GM19468 (cell line): Measurements from ENCODE around the gene NPIPA5.
"Not testable (repeated sequence)": the region's sequence is repeated elsewhere in the genome, so short reads cannot be mapped to it uniquely, and the experiment has no call there.

Experiments
- ATAC-seq: cut with Tn5 transposase; IDR thresholded peaks from one replicate; pipeline ENCODE4 v1.9.1; 2021; ENCODE audit warnings: mild to moderate bottlenecking, moderate library complexity, moderate number of reproducible peaks; ENCODE audit not compliant: unreplicated experiment; ENCODE audit errors: extremely low read depth

The NPIPA5 gene

GRCh38 chr16:15395631-15396508 lies 17.8 kb upstream of the NPIPA5 start, which contains the start of gene MPV17L:
Gene MPV17L, plus strand, starts transcription at chr16:15395754. Its CDS starts 144 bp downstream, at chr16:15395898.
- not testable (repeated sequence) for ATAC-seq

- ATAC-seq = not testable (repeated sequence)
Observed at GRCh38 chr16:15393025-15393424, 14.9 kb upstream of the NPIPA5 start.

GRCh38 chr16:15389916-15390315 lies 11.8 kb upstream of the NPIPA5 start:
- not testable (repeated sequence) for ATAC-seq

- ATAC-seq = not testable (repeated sequence)
Observed at GRCh38 chr16:15388060-15388459, 10.0 kb upstream of the NPIPA5 start.

GRCh38 chr16:15382810-15383209 lies 4.7 kb upstream of the NPIPA5 start:
- ATAC-seq = not testable (repeated sequence)

- ATAC-seq = not testable (repeated sequence)
Observed at GRCh38 chr16:15357495-15357894, 20.6 kb downstream of the NPIPA5 start.

- not testable (repeated sequence) for ATAC-seq
Observed at GRCh38 chr16:15354846-15355245, 23.2 kb downstream of the NPIPA5 start.

GRCh38 chr16:15352852-15353251 lies 25.2 kb downstream of the NPIPA5 start:
- not testable (repeated sequence) for ATAC-seq

GRCh38 chr16:15351745-15352144 lies 26.3 kb downstream of the NPIPA5 start:
- not testable (repeated sequence) for ATAC-seq

- not testable (repeated sequence) for ATAC-seq
Observed at GRCh38 chr16:15351251-15351650, 26.8 kb downstream of the NPIPA5 start.

GRCh38 chr16:15348721-15349120 lies 29.4 kb downstream of the NPIPA5 start:
- not testable (repeated sequence) for ATAC-seq

- ATAC-seq = not testable (repeated sequence)
Observed at GRCh38 chr16:15342337-15342736, 35.8 kb downstream of the NPIPA5 start.

- ATAC-seq = not testable (repeated sequence)
Observed at GRCh38 chr16:15338986-15339385, 39.1 kb downstream of the NPIPA5 start.

GRCh38 chr16:15337974-15338605 lies 40.0 kb downstream of the NPIPA5 start:
- not testable (repeated sequence) for ATAC-seq

GRCh38 chr16:15335609-15336008 lies 42.5 kb downstream of the NPIPA5 start:
- not testable (repeated sequence) for ATAC-seq

- ATAC-seq = not testable (repeated sequence)
Observed at GRCh38 chr16:15333969-15334368, 44.1 kb downstream of the NPIPA5 start.

GRCh38 chr16:15330978-15331377 lies 47.1 kb downstream of the NPIPA5 start:
- ATAC-seq = not testable (repeated sequence)

GRCh38 chr16:15324954-15325353 lies 53.1 kb downstream of the NPIPA5 start:
- not testable (repeated sequence) for ATAC-seq

- ATAC-seq = not testable (repeated sequence)
Observed at GRCh38 chr16:15323373-15323772, 54.7 kb downstream of the NPIPA5 start.

- ATAC-seq = not testable (repeated sequence)
Observed at GRCh38 chr16:15321221-15321620, 56.9 kb downstream of the NPIPA5 start.

GRCh38 chr16:15314562-15314961 lies 63.5 kb downstream of the NPIPA5 start:
- ATAC-seq = not testable (repeated sequence)
